ENCODE data around the gene PRIMA1.

PRIMA1 gene

GRCh38 chr14:93731753-93732152 lies 56.5 kb downstream of the PRIMA1 start:
- no peak for DNase-seq (ENCODE audit: low read depth)

- DNase-seq (ENCODE audit: low read depth) = no peak
These were observed 58.3 kb downstream of the PRIMA1 start for GRCh38 chr14:93729993-93730392.

GRCh38 chr14:93728651-93729016 lies 59.7 kb downstream of the PRIMA1 start:
- no peak for DNase-seq (ENCODE audit: low read depth)

- no peak for DNase-seq (ENCODE audit: low read depth)
These were observed 60.2 kb downstream of the PRIMA1 start for GRCh38 chr14:93727917-93728650.

GRCh38 chr14:93727039-93727740 lies 61.1 kb downstream of the PRIMA1 start:
- no peak for DNase-seq (ENCODE audit: low read depth)

- DNase-seq (ENCODE audit: low read depth) = no peak
These were observed 62.3 kb downstream of the PRIMA1 start for GRCh38 chr14:93725993-93726392.

- no peak for DNase-seq (ENCODE audit: low read depth)
These were observed 63.2 kb downstream of the PRIMA1 start for GRCh38 chr14:93725002-93725582.

- no peak for DNase-seq (ENCODE audit: low read depth)
These were observed 65.3 kb downstream of the PRIMA1 start for GRCh38 chr14:93723001-93723400.

- no peak for DNase-seq (ENCODE audit: low read depth)
These were observed 67.3 kb downstream of the PRIMA1 start for GRCh38 chr14:93720981-93721483.

GRCh38 chr14:93720076-93720815 lies 68.0 kb downstream of the PRIMA1 start:
- DNase-seq (ENCODE audit: low read depth) = no peak

- no peak for DNase-seq (ENCODE audit: low read depth)
These were observed 69.0 kb downstream of the PRIMA1 start for GRCh38 chr14:93719256-93719655.

- DNase-seq (ENCODE audit: low read depth) = no peak
These were observed 70.5 kb downstream of the PRIMA1 start for GRCh38 chr14:93717668-93718320.

GRCh38 chr14:93716746-93717667 lies 71.3 kb downstream of the PRIMA1 start:
- DNase-seq (ENCODE audit: low read depth) = no peak

- no peak for DNase-seq (ENCODE audit: low read depth)
These were observed 72.1 kb downstream of the PRIMA1 start for GRCh38 chr14:93716002-93716745.

GRCh38 chr14:93715279-93715927 lies 72.9 kb downstream of the PRIMA1 start:
- no peak for DNase-seq (ENCODE audit: low read depth)

- no peak for DNase-seq (ENCODE audit: low read depth)
These were observed 73.7 kb downstream of the PRIMA1 start for GRCh38 chr14:93714605-93715004.

- DNase-seq (ENCODE audit: low read depth) = no peak
These were observed 74.4 kb downstream of the PRIMA1 start for GRCh38 chr14:93713726-93714405.

- no peak for DNase-seq (ENCODE audit: low read depth)
These were observed 75.2 kb downstream of the PRIMA1 start for GRCh38 chr14:93712838-93713724.

Measured in iris pigment epithelial cell (primary cell).